AG09309 (cell line): ENCODE data around the gene SMOC1.

ENCODE experiments used
- DNase-seq: peaks from one replicate; pipeline ENCODE4 v3.0.0-alpha.2; 2010; ENCODE audit warnings: low read depth
- H3K4me3 ChIP-seq: 2 replicates; pipeline ENCODE4 v1.5.1; 2011; ENCODE audit warnings: mild to moderate bottlenecking, low read depth, low read length, moderate library complexity; ENCODE audit not compliant: control insufficient read depth
- CTCF ChIP-seq: IDR thresholded peaks from 2 replicates; pipeline ENCODE4 v1.5.1; 2011; ENCODE audit warnings: mild to moderate bottlenecking, low read depth, low read length, inconsistent platforms; ENCODE audit not compliant: insufficient read depth, control insufficient read depth; ENCODE audit errors: missing control alignments

Gene SMOC1

GRCh38 chr14:70057519-70058136 is 178.4 kb downstream of the SMOC1 start:
- no peak for TF ChIP-seq CTCF

GRCh38 chr14:70059545-70059944 is 180.3 kb downstream of the SMOC1 start:
- TF ChIP-seq CTCF = no peak
- no peak overlapping the region for H3K4me3 ChIP-seq
- DNase-seq = no peak

More at GRCh38 chr14:70057519-70058136, 178.4 kb downstream of the SMOC1 start:
- no peak overlapping the region for H3K4me3 ChIP-seq
- DNase-seq = no peak

- TF ChIP-seq CTCF = no peak
- no peak for DNase-seq
- no peak overlapping the region for H3K4me3 ChIP-seq
These were observed 181.9 kb downstream of the SMOC1 start for GRCh38 chr14:70061108-70061507.

GRCh38 chr14:70064136-70064865 is 185.1 kb downstream of the SMOC1 start:
- no peak for DNase-seq
- no peak overlapping the region for H3K4me3 ChIP-seq
- no peak for TF ChIP-seq CTCF

GRCh38 chr14:70067810-70068209 is 188.6 kb downstream of the SMOC1 start:
- no peak overlapping the region for H3K4me3 ChIP-seq
- no peak for TF ChIP-seq CTCF
- no peak for DNase-seq

GRCh38 chr14:70069186-70069585 is 190.0 kb downstream of the SMOC1 start:
- no peak for TF ChIP-seq CTCF
- DNase-seq = no peak

More at GRCh38 chr14:70069186-70069585, 190.0 kb downstream of the SMOC1 start:
- H3K4me3 ChIP-seq = no peak overlapping the region
